AG04450 (cell line): ENCODE measurements around the gene TPX2. TPM values are rescaled to one million over a fixed set of nuclear protein-coding genes. Genes with fewer than 3 reads are reported as not detected.

Experiments
- CTCF ChIA-PET: fragments of 300-600, 350-600 bp; formaldehyde crosslinking; extraction: SDS; loops from one replicate; lab custom pipeline; 2022; ENCODE audit warnings: antibody characterized with exemption, inconsistent platforms; lab: Charles Lee
- POLR2A ChIA-PET: fragments of 350-600 bp; formaldehyde crosslinking; extraction: SDS; loops from one replicate; lab custom pipeline; 2021; ENCODE audit warnings: antibody characterized with exemption, inconsistent platforms; lab: Yijun Ruan, JAX
- DNase-seq: peaks from one replicate; pipeline ENCODE4 v3.0.0-alpha.2; 2011; ENCODE audit warnings: low read depth, low spot score
- H3K27ac ChIP-seq: one replicate; pipeline ENCODE4 v1.5.1; 2012; ENCODE audit warnings: low read depth, low read length, control low read depth
- H3K27me3 ChIP-seq: one replicate; pipeline ENCODE4 v1.6.0; 2012; ENCODE audit warnings: low read length; ENCODE audit not compliant: control insufficient read depth, insufficient read depth
- H3K4me3 ChIP-seq: 2 replicates; pipeline ENCODE4 v1.5.1; 2011; ENCODE audit warnings: mild to moderate bottlenecking, low read depth, low read length, control low read depth
- H3K9me3 ChIP-seq: 2 replicates; pipeline ENCODE4 v1.5.1; 2012; ENCODE audit warnings: low read length; ENCODE audit not compliant: control insufficient read depth, insufficient read depth
- CTCF ChIP-seq: IDR thresholded peaks from 2 replicates; pipeline ENCODE4 v1.5.1; 2011; ENCODE audit warnings: low read depth, low read length, control low read depth, inconsistent platforms
- polyA plus RNA-seq: library from polyadenylated mRNA; depleted of rRNA; stranded (reverse); fragments of >200 nt; gene quantifications from 2 replicates; pipeline ENCODE4 v1.2.3, GENCODE V29; 2011

TPX2 gene
- polyA plus RNA-seq, 1 experiment = 24.4 TPM

DNA sequence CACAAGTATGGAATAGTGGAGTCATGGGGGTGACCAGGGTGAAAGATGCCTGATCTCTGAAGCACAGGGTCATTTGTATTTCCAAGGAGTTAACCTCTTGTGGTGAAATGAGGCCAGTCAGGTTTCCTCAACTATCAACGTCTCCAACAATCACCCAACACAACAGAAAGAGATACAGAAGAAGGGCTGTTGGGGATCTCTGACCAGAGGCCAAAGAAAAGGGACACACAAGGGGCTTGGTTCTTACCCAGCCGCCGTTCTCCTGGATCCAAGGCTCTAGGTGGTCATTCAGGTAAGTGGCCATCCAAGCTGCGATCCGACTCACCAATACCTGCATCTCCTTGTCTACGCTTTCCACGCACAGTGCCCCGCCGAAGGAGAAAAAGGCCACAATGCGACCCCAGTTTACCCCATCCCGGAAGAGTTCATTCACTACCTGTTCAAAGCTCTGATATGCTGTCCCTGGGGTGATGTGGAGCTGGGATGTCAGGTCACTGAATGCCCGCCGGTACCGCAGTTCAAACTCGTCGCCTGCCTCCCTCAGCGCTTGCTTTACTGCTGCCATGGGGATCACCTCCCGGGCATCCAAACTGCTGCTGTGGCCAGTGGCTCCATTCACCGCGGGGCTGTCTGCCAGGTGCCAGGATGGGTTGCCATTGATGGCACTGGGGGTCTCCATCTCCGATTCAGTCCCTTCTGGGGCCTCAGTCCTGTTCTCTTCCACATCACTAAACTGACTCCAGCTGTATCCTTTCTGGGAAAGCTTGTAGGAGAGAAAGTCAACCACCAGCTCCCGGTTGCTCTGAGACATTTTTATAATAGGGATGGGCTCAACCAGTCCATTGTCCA lies 17.5 kb upstream of the TPX2 start:
- CTCF ChIA-PET = interaction anchor here (0.7 to 4.6 kb wide), 5 partner anchors 23 to 109 kb away, joined by 4 to 380 read pairs (median 35); no protein-coding TSS in a partner anchor
- Histone ChIP-seq H3K27me3 (no peaks in the 10 kb centered on the region), H3K4me3 (peak overlapping the region; percentile 84), H3K27ac (peak overlapping the region; percentile 39), H3K9me3 (no peaks in the 10 kb centered on the region; the same call in 1 of the 2 replicates)
- POLR2A ChIA-PET = interaction anchor here (0.7 to 3.1 kb wide), 4 partner anchors 8 to 60 kb away, joined by 3 to 25 read pairs (median 8); no protein-coding TSS in a partner anchor
- no peak for TF ChIP-seq CTCF
- no peak for DNase-seq

DNA sequence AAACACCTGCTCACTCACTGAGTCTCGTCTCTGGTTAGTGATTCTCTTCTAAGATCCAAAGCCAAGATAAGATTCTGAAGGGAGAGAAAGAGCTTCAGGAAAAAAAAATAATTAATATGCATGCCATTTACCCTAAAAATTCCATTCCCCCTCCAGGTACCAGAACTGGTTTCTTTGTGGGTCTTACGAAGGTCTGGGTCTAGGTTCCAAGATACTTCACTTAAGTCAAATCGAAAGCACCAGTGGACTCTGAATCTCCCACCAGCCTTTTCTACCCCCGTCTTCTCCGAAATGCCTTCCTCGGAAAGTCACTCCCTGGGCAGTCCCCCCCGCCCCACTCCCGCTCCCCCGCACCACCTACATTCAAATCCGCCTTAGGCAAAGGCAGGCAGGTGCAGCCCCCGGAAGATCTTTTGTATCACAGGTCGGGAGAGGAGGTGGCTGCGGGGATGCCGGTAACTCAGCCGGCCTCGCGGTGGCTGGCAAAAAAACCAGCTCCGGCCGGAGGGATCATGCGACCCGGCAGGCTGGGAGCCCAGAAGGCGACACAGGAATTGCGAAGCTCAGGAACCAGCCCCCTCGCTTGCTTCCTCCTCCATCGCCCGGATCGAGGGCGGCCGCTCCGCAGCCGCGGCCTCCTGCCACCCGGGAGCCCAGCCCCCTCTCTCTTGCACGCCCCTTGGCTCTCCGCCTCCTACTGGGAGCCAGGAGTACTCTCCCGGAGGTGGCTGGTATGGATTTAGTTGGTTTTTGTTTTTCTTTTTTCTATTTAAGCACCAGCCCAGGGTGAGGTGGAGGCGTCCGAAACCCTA lies 16.6 kb upstream of the TPX2 start, which contains the start of gene BCL2L1:
TSS of gene BCL2L1 (minus strand) at position 612 of the 812 bp plus-strand sequence. CDS start 650 bp downstream, outside the sequence.
- TF ChIP-seq CTCF = peak; percentile 88
- peak within 1 kb of the TSS; percentile 98 for H3K27ac ChIP-seq
- H3K9me3 ChIP-seq = no peaks in the 10 kb centered on the region; the same call in 1 of the 2 replicates
- DNase-seq = peak; percentile 57
- POLR2A ChIA-PET = interaction anchor here (0.6 to 3.1 kb wide), 14 partner anchors 9 to 483 kb away, joined by 3 to 60 read pairs (median 6); partner anchors contain the start of gene TPX2
- no peaks in the 10 kb centered on the region for H3K27me3 ChIP-seq
- CTCF ChIA-PET = interaction anchor here (0.7 to 4.6 kb wide), 30 partner anchors 11 to 170 kb away, joined by 3 to 380 read pairs (median 13); partner anchors contain the start of gene TPX2
- H3K4me3 ChIP-seq = peak within 1 kb of the TSS; percentile 84

DNA sequence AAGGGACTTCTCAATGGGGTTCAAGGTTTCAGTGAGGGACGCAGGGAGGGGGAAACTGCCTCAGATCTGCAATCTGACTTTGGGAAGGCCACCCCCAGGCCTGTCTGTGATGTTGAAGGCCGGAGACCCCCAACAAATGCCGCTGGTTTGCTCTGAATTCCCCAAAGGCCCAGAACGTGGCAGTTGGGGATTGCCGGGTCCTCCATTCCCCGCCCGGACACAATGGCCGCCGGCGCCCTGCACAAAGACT lies 16.1 kb upstream of the TPX2 start:
- peak overlapping the region; percentile 84 for H3K4me3 ChIP-seq
- no peak for DNase-seq
- no peaks in the 10 kb centered on the region for H3K27me3 ChIP-seq
- H3K9me3 ChIP-seq = no peaks in the 10 kb centered on the region; the same call in 1 of the 2 replicates
- peak overlapping the region; percentile 98 for H3K27ac ChIP-seq
- TF ChIP-seq CTCF = no peak
- ChIA-PET POLR2A (interaction anchor here (0.6 to 3.1 kb wide), 11 partner anchors 10 to 162 kb away, joined by 3 to 60 read pairs (median 7); partner anchors contain the start of gene TPX2), CTCF (interaction anchor here (0.7 to 4.6 kb wide), 48 partner anchors 11 to 171 kb away, joined by 3 to 380 read pairs (median 9); partner anchors contain the start of gene TPX2)

DNA sequence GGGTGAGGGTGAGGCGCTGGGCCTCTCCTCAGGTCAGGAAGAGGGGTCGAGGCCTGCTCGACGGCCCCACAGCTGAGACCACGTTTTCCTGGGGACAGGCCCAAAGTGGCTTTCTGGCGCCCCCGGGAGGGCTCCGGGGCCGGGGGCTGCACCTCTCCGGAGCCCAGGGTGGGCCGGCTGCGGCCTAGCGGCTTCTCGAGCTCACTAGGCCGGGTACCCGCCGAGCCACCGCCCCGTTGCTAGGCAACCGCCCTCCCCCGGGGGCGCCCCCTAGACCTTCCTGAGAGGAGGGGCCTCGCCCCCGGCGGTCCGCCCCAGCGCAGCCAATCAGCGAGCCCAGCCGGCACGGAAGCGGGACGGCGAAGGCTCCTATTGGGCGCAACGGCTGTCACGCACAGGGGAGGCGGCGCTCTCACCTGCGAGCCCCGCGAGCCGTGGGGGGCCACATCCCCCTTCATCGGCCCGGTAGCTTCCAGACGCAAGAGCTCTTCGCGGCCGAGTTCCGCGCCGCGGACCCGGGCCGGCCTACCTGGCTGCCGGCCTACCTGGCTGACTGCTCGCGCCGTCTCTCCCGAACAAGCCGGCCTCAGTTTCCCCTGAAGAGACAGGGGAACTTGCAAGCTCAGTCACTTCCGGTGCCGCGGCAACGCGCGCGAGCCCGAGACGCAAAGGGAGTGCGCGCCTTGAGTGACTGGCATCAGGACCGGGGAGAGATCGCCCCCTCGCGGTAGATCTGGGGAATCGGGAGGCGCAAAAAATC lies 15.6 kb upstream of the TPX2 start:
- TF ChIP-seq CTCF = peak; percentile 93
- H3K9me3 ChIP-seq = no peaks in the 10 kb centered on the region; the same call in 1 of the 2 replicates
- DNase-seq = peak; percentile 96
- ChIA-PET CTCF (interaction anchor here (0.6 to 4.6 kb wide), 65 partner anchors 8 to 171 kb away, joined by 3 to 380 read pairs (median 6); partner anchors contain the start of genes COX4I2, ID1 and TPX2), POLR2A (interaction anchor here (0.6 to 3.1 kb wide), 14 partner anchors 10 to 162 kb away, joined by 3 to 60 read pairs (median 5); partner anchors contain the start of gene TPX2)
- peak overlapping the region; percentile 84 for H3K4me3 ChIP-seq
- peak overlapping the region; percentile 98 for H3K27ac ChIP-seq
- no peaks in the 10 kb centered on the region for H3K27me3 ChIP-seq
